ENCODE measurements around the gene SLC49A4.

Gene SLC49A4

DNA sequence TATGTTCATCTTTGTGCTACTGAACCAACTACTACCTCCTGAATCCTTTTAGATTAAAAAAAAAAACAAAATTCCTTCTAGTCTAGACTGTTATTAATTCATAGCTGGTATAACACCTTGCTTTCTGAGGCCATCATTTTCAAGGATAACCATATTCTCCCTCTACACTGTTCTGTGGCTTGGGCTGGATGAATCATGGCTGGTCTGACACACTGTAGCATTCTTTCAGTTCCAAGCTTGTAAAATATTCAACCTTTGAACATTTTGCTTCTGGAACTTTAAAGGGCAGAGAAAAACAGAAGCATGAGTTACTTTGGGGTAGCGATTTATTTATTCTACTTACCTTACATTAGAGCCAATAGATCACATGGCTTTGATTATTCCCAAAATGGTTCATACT is 8.8 kb upstream of the SLC49A4 start:
- DNase-seq (ENCODE audit: low spot score), result no peak

DNA sequence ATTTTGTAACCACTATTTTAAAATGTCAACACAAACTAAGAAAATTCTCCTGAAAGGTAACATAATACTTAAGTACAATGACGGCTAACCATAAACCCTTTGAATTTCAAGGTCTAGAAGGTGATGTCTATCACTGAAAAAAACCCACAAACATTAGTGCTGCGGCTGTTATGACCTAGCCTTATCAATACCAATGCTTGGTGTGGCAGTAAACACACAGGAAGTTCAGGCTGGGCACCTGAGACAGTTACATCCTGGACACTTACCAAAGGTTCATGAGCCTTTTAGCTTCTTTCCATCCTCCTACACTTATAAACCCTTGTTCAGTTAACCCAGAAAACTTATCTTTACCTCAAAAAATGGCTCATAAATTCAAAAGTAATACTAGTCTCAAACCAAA is 7.0 kb upstream of the SLC49A4 start:
- no peak for DNase-seq (ENCODE audit: low spot score)

DNA sequence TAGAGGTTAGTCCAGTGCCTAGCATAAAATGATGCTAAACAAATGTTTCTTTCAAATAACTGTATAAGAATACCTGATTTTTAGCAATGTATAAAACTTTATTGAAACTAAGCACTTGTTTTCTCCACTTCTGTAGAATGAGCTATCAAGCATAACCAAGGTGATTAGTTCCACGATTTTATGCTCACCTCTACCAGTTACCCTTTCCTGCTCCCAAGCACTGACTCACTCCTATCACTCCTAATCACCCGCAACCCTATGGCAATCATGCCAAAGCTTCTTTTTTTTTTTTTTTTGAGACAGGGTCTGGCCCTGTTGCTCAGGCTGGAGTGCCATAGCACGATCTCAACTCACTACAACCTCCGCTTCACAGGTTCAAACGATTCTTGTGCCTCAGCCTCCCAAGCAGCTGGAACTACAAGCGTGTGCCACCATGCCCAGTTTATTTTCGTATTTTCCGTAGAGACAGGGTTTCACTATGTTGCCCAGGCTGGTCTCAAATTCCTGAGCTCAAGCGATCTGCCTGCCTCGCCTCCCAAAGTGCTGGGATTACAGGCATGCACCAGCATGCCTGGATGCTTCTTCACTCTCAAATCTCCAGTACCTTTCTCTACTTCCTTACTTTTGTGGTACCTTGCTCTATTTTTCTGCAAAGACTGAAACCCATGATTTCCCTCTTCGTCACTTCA is 5.1 kb upstream of the SLC49A4 start:
- DNase-seq (ENCODE audit: low spot score), result no peak

DNA sequence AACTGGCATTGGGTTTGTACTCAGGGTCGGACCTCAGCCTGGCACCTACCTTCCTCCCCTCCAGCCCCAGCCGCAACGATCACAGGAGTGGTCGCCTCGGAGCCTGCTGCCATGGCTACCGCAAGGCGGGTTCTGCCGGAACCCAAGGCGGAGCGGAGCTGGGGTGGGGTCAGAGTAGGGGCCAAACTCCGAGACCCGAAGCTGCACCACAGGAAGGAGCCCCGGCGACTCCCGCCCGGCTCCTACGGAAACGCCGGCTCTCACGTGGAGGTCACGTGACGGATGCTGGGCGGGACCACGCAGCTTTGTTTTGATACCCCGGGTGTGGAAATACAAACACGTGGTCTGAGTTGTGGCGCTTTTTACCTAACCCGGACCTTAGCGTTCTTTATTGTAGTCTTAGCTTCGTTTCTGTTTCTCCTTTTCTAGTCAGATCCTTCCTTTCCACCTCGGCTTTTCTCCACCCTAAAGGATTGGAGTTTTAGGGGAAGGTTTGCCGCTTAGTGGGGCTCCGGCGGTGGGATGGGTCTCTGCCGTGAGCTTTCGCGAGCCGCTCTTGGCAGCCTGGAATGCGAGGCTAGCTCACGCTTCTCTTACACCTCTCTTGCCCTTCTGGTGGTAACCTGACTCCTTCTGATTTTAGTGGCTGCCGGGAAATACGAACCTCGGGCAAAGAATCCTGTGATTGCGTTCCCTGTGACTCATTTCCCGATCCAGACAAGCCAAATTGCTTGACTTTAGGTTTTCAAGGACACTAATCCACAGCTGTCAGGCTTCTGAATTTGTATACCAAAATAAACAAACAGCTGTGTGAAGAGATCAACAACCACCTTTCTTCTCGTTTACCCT is 1.1 kb upstream of the SLC49A4 start, which contains the start of gene HSPBAP1:
Gene HSPBAP1 (minus strand): TSS at position 264 of the 849 bp plus-strand sequence. CDS start 151 bp downstream, at position 113.
- DNase-seq (ENCODE audit: low spot score), result peak; percentile 91

DNA sequence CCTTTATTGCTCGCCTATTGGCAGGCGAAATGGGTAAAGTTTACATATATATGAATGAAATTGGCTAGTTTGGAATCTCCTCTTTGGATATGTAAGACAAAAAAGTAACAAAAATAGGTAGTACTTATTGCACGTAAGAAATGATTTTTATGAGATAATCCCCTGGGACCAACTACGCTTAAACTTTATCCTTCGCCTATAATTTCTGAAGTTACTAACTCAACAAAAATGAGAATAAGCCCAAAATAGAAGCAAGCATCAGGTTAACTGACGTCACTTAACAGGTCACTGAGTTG is 438 bp upstream of the SLC49A4 start:
- no peak for DNase-seq (ENCODE audit: low spot score)

DNA sequence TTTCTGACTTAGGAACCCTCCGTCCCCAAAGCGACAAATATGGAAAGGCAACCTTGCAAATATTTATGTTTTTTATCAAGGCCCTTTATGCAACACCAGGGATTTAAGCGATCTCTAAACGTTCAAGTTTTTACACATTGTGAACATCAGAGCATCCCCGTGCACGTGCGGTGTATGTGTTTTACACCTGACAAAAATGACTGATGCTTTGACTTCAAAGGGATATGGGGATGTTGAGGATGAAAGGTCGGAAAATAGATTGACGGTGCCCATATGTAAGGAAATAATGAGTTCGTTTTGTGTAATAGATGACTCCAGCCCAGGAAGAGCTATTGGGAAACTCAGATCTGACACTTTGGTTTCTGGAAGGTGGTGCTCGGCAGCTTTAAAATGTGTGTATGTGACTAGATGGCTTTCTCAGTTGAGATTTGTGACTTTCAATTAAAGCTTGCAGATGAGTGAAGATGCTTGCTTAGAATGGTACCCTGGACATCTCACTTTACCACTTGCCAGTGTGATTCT is 866 bp downstream of the SLC49A4 start:
- DNase-seq (ENCODE audit: low spot score), result no peak

DNA sequence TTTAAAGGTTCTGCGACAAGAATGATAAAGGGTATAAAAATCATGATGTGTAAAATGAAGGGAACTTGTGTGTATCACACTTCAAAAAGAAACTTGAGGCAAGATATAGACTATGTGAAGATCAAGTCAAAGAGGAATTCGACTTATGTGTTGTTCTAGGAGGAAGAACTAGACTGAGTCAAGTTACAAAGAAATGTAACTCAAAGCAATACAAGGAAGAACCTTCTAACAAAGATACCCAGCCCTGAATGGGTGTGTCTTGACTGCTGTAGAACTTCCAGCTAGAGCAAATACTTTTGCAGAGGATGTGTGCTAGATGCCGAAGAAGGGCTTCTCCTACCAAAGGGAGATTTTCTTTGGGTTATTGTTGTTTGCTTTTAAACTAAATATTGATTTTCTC is 2.4 kb downstream of the SLC49A4 start:
- no peak for DNase-seq (ENCODE audit: low spot score)

DNA sequence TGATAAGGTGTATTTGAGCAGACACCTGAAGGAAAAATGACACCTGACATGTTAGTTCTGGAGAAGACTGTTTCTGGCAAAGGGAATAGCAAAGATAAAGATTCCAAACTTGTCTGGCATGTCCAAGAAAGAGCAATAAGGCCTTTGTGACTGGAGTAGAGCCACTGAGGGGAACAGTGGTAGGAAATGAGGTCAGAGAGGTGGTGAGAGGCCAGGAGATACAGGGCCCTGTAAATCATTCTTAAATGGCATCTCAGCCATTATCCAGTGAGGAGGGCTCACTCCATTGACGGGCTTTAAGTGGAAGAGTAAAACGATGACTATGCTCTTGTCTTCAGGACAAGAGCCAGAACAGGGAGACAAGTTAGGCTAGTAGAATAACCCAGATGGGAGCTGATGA is 4.5 kb downstream of the SLC49A4 start:
- no peak for DNase-seq (ENCODE audit: low spot score)

DNA sequence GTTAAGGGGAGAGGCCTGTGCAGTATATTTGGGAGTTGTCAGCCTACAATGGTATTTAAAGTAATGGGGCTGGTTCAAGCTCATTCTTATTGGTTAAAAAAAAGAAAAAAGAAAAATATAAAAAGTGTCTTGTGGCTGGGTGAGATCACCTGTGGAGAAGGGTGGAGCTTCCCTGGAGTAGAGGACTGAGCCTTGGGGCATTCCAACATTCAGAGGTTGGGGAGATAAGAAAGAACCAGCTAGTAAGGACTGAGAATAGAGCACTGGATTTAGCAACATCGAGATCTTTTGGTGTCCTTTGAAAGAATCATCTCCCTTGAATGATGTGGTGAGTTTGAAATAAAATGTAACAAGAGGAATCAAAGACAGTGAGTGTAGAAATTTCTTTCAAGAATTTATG is 5.2 kb downstream of the SLC49A4 start:
- no peak for DNase-seq (ENCODE audit: low spot score)

DNA sequence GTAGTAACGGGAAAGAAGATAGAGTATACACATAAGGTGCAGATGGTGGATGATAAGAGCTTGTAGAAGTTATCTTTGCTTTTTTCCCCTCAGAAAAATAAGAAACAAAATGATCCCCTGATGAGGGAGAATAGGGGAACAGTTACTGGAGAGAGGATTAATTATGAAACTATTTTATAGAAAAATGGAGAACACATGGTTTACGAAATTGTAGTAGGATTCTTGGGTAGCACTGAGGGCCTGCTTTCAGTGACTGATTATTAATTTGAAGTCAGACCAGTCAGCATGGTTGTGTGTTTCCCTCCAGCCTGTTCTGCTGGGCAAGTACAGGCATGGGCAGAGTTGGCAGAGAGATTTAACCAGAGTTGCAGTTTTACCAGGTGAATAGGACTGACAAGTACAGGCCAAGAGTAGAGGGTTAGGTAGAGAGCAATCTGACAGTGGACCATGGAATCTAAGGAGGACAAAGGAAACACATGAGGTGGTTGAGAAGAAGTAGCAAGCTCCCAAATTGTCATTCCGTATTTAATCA is 5.9 kb downstream of the SLC49A4 start:
- DNase-seq (ENCODE audit: low spot score), result no peak

DNA sequence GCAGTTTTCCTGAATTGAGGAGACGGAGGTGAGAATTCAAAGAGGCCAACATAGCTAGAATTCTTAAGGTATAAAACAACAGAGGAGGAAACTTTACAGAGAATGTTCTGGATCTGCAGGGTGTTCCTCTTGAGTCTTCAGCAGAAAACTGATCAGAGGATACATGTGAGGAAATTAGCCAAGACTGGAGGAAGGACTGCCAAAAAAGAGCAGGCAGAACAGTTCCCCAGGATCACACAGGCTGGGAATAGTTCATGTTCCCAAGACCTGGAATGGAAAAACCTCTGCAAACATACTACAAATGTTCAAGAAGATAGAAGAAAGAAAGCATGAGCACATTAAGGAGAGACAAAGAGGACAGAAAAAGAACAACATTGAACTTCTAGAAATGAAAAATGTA is 7.5 kb downstream of the SLC49A4 start:
- DNase-seq (ENCODE audit: low spot score), result no peak

DNA sequence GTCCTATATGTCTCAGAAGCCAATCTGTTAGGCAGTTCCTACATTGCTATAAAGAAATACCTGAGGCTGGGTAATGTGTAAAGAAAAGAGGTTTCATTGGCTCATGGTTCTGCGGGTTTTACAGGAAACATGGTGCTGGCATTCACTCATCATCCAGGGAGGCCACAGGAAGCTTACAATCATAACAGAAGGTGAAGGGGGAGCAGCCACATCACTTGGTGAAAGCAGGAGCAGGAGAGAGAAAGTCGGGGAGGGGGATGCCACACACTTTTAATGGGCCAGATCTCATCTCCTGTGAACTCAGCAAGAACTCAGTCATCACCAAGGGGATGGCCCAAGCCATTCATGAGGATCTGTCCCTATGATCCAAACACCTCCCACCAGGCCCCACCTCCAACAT is 9.1 kb downstream of the SLC49A4 start:
- no peak for DNase-seq (ENCODE audit: low spot score)

DNA sequence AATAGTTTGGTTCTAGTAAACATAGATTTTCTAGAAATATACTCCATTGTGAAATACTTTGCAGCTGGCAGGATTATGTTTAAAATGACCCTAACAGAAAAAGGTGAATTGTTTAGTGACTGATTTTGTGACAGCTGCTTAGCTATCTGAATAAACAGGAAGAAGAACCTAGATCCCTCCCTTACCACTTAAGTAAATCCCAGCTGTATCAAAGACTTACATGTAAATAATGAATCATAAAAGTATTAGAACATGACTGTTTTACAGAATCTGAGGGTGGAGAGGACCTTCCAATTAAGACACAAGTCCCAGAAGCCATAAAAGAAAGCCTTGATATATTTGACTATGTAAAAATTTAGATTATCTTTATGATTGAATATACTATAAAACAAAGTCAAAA is 15.9 kb downstream of the SLC49A4 start:
- no peak for DNase-seq (ENCODE audit: low spot score)

DNA sequence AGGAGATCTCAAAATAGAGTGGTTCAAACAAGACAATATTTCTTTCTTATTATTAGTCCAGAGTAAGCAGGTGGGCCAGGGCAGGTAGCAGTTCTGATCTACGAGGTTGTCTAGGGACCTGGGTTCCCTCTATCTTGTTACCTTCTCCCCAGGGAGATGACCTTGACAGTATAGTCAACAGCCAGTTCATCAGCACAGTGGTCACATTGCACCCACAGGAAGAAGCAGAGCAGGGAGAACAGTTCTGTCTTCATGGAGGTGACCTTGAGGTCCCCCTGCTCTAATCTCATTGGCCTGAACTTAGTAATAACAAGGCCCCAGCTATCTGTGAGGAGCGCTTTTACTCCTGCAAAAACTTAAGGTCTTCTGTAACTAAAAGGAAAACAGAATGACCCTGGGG is 21.7 kb downstream of the SLC49A4 start:
- DNase-seq (ENCODE audit: low spot score), result no peak

DNA sequence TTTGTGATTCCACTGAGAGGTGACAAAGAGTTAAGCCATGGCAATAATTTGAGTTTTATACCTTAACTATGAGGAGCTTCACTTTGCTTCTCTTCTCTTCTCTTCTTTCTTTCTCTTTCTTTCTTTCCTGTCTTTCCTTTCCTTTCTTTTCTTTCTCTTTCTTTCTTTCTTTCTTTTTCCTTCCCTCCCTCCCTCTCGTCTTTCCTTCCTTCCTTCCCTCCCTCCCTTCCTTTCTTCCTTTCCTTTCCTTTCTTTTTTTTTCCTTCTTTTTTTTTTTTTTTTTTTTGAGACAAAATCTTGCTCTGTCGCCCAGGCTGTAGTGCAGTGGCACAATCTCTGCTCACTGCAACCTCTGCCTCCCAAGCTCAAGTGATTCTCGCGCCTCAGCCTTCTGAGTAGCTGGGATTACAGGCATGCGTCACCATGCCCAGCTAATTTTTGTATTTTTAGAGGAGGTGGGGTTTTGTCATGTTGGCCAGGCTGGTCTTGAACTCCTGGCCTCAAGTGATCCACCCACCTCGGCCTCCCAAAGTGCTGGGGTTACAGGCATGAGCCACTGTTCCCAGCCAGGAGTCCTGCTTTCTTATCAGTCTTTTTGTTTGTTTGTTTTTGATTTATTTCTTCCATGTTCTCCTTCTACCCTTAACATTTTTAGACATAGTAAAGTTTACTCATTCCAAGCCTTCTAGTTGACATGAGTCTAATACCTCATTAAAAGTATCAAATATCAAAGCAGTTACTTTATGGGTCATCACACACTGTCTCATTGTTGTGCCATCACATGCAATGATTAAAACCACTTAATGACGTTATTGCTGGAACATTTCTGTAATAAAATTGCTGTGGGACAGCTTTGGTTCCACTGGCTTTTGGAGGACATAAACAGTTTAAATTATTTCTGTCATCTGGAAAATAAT is 29.9 kb downstream of the SLC49A4 start:
- DNase-seq (ENCODE audit: low spot score), result no peak

DNA sequence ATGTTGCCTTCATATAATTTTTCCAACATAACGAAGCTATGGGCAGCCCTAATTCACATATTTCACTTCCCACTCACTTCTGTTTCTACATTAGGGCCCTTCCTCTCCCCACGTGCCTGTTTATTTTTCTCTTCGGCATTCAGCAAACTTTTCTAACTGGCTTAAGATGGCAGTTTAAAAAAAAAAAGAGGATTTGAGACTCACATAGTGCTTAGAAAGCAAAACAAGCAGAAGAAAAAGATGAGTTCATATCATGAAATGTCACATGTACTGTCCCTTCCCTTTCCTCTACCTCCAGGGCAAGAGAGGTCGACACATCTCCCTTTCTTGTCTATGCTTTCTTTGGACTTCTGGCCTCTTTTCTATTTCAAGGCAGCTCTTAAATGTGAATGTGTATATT is 30.6 kb downstream of the SLC49A4 start:
- peak; percentile 0 for DNase-seq (ENCODE audit: low spot score)

DNA sequence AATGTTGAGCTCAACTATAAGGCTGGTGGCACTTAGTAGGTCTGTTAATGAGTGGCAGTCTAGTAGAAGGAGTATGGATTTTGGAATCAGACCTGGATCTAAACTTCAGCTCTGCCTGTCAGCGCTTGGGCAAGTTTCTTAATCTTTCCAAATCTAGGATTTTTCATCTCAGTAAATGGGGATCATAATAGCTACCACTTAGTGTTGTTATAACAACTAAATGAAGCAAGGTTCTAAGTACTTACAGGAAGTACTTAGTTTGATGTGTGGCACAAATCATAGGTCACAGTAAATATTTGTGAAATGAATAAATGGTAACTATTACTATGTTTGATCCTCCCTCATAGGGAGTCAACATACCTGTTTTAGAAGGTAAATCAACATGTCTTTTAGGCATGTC is 31.4 kb downstream of the SLC49A4 start:
- no peak for DNase-seq (ENCODE audit: low spot score)

DNA sequence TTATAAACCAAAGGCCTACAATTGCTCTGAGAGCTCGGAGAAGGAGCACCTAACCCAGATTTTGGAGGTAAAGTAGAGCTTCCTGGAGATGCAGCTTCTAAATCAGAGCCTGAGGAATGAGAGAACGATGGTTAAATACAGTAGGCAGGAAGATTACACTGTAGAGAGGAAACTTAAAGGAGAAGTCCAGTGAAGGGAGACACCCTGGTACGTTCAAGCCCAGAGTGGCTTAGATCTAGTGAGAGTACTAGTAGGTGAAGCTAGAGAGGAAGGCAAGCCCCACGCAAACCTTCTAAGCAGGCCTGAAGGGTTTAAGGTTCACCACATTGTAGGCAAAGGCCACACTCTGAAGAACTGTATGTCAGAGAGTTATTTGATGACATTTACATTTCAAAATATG is 33.4 kb downstream of the SLC49A4 start:
- DNase-seq (ENCODE audit: low spot score), result no peak

DNA sequence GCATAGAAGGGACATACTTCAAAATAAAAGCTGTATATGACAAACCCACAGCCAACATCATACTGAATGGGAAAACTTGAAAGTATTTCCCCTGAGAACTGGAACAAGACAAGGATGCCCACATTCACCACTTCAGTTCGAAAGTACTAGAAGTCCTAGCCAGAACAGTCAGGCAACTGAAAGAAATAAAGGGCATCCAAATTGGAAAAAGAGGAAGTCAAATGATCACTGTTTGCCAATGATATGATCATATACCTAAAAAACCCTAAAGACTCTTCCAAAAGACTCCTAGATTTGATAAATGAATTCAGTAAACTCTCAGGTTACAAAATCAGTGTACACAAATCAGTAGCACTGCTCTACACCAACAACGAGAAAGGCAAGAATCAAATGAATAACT is 40.7 kb downstream of the SLC49A4 start:
- DNase-seq (ENCODE audit: low spot score), result no peak

DNA sequence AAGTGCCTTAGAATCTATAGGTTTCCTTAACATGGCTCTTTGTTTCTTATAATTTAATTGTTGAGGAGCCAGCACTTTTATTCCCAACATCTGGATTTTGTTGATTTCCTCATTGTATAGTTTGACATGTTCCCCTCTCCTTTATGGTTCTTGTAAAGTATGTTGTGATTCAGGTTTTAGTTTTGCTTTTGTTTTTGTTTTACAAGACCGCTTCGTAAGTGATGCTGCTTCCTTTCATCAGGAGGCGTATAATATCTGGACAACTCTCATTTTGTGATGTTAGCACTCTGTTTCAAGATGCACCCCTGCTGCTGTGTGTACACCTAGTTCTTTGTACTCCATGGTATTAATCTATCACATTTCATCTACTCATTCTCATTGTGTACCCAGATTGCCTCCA is 48.7 kb downstream of the SLC49A4 start:
- no peak for DNase-seq (ENCODE audit: low spot score)

DNA sequence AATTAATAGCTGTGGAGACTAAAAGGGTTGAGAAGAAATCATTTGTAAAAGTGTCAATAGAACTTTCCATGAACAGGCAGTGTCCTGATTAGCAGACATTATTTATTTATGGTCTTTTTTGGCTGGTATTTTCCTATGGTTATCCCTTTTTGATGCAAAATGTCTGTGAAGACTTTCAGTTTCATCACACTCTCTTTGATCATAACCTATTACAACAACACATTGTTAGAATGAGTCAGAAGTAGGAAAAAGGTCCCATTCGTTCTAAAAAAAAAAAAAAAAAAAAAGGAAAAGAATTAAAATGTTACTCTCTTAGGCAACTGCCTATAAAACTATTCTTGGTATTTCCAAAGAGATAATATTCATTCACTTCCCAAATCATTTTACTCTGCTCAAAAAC is 62.1 kb downstream of the SLC49A4 start:
- DNase-seq (ENCODE audit: low spot score), result no peak

DNA sequence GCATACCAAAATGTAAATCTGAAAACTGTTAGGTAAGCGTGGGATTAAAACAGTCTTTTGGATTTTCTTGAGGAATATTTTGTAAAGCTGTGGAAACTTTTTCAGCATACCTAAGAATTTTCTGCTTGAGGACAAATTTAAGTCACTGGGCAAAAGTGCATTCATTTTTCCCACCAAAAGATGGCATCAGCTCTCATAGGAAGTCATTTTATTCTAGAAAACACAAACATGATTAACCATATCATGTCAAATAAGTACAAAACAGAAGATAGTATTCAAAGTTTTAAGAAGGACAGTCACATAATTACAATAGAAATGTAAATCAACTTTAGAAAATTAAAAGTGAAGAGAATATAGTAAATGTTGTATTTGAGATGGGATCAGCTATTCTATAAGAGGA is 63.5 kb downstream of the SLC49A4 start:
- peak; percentile 5 for DNase-seq (ENCODE audit: low spot score)
